IMR-90 (cell line): Measurements from ENCODE around the gene SPAG9.

Source experiments
- BHLHE40 ChIP-seq: fragments of 150-350 bp; IDR thresholded peaks from 2 replicates; pipeline ENCODE4 v1.6.1; 2016; ENCODE audit warnings: mild to moderate bottlenecking, low read depth, low read length
- CTCF ChIP-seq: conservative IDR thresholded peaks from 2 replicates; pipeline ENCODE4 v1.5.1; 2012; ENCODE audit warnings: mild to moderate bottlenecking, low read depth, low read length, improper control_type of control experiment
- RFX5 ChIP-seq: IDR thresholded peaks from 2 replicates; pipeline ENCODE4 v1.8.0; 2012; ENCODE audit warnings: low read depth, mild to moderate bottlenecking, low read length, moderate library complexity

- no peak for TF ChIP-seq CTCF
- TF ChIP-seq BHLHE40: no peak
- no peak for TF ChIP-seq RFX5
Observed at GRCh38 chr17:51052235-51052634, 68.4 kb downstream of the SPAG9 start.
